Measurements from ENCODE around the gene IGSF9. TPM values are rescaled to one million over a fixed set of nuclear protein-coding genes. Genes with fewer than 3 reads are reported as not detected.

The IGSF9 gene
- total and polyA plus RNA-seq, 2 experiments from 2014 or later: 10.3 to 27.6 TPM

DNA sequence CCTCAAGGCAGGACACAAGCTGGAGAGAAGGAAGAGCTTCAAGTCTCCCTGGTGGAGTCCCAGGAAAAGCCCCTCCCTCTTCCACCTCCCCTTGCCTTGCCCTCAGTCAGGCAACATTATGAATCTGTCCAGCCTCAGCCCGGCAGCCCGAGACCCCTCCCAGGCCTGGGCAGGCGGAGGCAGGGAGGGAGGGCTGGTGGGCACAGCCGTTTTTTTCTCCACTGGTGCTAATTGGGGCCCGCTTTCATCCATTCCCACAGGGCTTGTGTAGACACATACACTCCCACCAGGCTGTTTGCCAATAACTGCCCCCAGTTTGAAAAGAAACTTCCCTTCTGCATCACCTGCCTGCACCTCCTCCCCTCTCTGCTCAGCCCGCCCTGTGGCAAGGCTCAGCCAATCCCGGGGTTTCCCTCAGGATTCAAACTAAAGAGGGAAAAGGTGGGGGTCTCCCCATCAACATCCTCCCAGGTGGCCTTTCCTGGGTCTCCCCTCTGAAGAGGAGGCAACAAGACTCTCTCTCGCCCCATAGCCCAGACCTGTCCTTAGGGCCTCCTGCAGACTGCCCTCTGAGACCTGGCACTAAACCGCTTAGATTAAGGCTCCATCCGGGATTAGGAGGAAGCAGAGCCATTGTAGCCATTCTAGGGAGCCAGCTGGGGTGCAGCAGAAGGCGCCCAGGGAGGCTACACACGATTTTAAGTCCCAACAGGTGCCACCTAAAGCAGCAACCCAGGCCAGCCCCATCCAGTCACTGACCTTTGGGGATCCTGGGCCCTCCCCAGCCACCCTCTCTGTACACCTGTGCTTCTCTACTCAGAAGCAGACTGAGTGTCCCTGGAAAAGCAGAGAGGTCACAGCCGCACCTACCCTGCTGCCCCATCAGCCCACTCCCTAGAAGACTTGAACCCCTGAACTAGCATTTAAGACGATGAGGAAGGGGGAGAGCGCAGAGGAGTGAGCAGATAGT is 3.5 kb downstream of the IGSF9 start:
- peaks cover 4% of the 10 kb centered on the region; the same call in 1 of the 2 replicates for H4K20me1 ChIP-seq (replicated peaks; ENCODE audit: insufficient read depth)
- Mint-ChIP-seq H3K27me3 (ENCODE audit: insufficient read depth, low read depth, poor library complexity) (peaks cover 17% of the 10 kb centered on the region), H3K27ac (peak overlapping the region; percentile 79), H3K9me3 (no peaks in the 10 kb centered on the region), H3K4me1 (peaks cover 55% of the 10 kb centered on the region), H3K36me3 (ENCODE audit: low read depth) (peaks cover 21% of the 10 kb centered on the region), H3K4me3 (peak overlapping the region; percentile 1; the same call in 1 of the 3 replicates)
- no peak for TF ChIP-seq JUNB (IDR thresholded peaks at IDR 0.05; ENCODE audit: unreplicated experiment)
- no peak for TF ChIP-seq ZNF114 (CRISPR knock-in tag; IDR thresholded peaks at IDR 0.05)
- TF ChIP-seq, protein P1, sequence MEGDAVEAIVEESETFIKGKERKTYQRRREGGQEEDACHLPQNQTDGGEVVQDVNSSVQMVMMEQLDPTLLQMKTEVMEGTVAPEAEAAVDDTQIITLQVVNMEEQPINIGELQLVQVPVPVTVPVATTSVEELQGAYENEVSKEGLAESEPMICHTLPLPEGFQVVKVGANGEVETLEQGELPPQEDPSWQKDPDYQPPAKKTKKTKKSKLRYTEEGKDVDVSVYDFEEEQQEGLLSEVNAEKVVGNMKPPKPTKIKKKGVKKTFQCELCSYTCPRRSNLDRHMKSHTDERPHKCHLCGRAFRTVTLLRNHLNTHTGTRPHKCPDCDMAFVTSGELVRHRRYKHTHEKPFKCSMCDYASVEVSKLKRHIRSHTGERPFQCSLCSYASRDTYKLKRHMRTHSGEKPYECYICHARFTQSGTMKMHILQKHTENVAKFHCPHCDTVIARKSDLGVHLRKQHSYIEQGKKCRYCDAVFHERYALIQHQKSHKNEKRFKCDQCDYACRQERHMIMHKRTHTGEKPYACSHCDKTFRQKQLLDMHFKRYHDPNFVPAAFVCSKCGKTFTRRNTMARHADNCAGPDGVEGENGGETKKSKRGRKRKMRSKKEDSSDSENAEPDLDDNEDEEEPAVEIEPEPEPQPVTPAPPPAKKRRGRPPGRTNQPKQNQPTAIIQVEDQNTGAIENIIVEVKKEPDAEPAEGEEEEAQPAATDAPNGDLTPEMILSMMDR (conservative IDR thresholded peaks at IDR 0.05; ENCODE audit: low read depth in 2 of 2): no peak
- peaks cover 6% of the 10 kb centered on the region for H3K9me2 ChIP-seq (ENCODE audit: insufficient read depth)
- peaks cover 17% of the 10 kb centered on the region; the same call in 1 of the 2 replicates for H3K79me2 ChIP-seq (replicated peaks; ENCODE audit: insufficient read depth)
- H3K4me3 ChIP-seq: no peak overlapping the region
- H3F3A ChIP-seq (replicated peaks; ENCODE audit: low read depth): no peaks in the 10 kb centered on the region
- H3K36me3 ChIP-seq (ENCODE audit: insufficient read depth): no peaks in the 10 kb centered on the region
- H3K4me1 ChIP-seq (ENCODE audit: insufficient read depth): peaks cover 34% of the 10 kb centered on the region
- no peak overlapping the region for H3K4me2 ChIP-seq
- H2AFZ ChIP-seq: no peak overlapping the region
- no peak for ATAC-seq
- H3K27me3 ChIP-seq (ENCODE audit: insufficient read depth): no peaks in the 10 kb centered on the region
- peak; percentile 35 for DNase-seq (ENCODE audit: low spot score)
- H3K27ac ChIP-seq (ENCODE audit: low read depth): no peak overlapping the region

DNA sequence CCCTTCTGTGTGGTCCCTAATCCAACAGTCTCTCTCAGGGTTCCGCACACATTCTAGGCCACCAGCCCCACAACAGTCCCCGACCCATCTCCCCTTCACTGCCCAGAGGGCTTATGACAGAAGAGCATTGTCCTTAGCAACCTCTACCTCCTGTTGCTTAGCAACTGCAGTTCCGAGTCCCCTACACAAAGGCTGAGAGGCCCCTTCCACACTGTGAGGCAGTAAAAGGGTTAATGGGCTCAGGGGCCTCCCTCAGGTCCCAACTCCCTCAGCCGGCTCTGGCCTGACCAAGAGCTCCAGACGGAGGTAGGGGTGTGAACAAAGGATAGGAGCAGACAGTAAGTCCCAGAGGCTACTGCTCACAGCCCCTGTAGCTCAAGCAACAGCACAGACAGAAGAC is 4.3 kb downstream of the IGSF9 start:
- no peaks in the 10 kb centered on the region for H3K27me3 ChIP-seq (ENCODE audit: insufficient read depth)
- no peak overlapping the region for H3K27ac ChIP-seq (ENCODE audit: low read depth)
- Mint-ChIP-seq H3K4me1 (peaks cover 54% of the 10 kb centered on the region), H3K4me3 (no peak overlapping the region), H3K27ac (peak overlapping the region; percentile 81), H3K9me3 (no peaks in the 10 kb centered on the region), H3K36me3 (ENCODE audit: low read depth) (peaks cover 23% of the 10 kb centered on the region), H3K27me3 (ENCODE audit: insufficient read depth, low read depth, poor library complexity) (peaks cover 20% of the 10 kb centered on the region)
- peak; percentile 30 for DNase-seq (ENCODE audit: low spot score)
- no peak overlapping the region for H3K4me3 ChIP-seq
- no peaks in the 10 kb centered on the region for H3F3A ChIP-seq (replicated peaks; ENCODE audit: low read depth)
- H3K4me1 ChIP-seq (ENCODE audit: insufficient read depth): peaks cover 32% of the 10 kb centered on the region
- no peak overlapping the region for H2AFZ ChIP-seq
- no peak for ATAC-seq
- peaks cover 4% of the 10 kb centered on the region; the same call in 1 of the 2 replicates for H4K20me1 ChIP-seq (replicated peaks; ENCODE audit: insufficient read depth)
- H3K36me3 ChIP-seq (ENCODE audit: insufficient read depth): no peaks in the 10 kb centered on the region
- no peak overlapping the region for H3K4me2 ChIP-seq
- no peaks in the 10 kb centered on the region for H3K9me2 ChIP-seq (ENCODE audit: insufficient read depth)
- H3K79me2 ChIP-seq (replicated peaks; ENCODE audit: insufficient read depth): peaks cover 17% of the 10 kb centered on the region; the same call in 1 of the 2 replicates
- TF ChIP-seq ZNF114 (CRISPR knock-in tag; IDR thresholded peaks at IDR 0.05): no peak
- TF ChIP-seq, protein P2, sequence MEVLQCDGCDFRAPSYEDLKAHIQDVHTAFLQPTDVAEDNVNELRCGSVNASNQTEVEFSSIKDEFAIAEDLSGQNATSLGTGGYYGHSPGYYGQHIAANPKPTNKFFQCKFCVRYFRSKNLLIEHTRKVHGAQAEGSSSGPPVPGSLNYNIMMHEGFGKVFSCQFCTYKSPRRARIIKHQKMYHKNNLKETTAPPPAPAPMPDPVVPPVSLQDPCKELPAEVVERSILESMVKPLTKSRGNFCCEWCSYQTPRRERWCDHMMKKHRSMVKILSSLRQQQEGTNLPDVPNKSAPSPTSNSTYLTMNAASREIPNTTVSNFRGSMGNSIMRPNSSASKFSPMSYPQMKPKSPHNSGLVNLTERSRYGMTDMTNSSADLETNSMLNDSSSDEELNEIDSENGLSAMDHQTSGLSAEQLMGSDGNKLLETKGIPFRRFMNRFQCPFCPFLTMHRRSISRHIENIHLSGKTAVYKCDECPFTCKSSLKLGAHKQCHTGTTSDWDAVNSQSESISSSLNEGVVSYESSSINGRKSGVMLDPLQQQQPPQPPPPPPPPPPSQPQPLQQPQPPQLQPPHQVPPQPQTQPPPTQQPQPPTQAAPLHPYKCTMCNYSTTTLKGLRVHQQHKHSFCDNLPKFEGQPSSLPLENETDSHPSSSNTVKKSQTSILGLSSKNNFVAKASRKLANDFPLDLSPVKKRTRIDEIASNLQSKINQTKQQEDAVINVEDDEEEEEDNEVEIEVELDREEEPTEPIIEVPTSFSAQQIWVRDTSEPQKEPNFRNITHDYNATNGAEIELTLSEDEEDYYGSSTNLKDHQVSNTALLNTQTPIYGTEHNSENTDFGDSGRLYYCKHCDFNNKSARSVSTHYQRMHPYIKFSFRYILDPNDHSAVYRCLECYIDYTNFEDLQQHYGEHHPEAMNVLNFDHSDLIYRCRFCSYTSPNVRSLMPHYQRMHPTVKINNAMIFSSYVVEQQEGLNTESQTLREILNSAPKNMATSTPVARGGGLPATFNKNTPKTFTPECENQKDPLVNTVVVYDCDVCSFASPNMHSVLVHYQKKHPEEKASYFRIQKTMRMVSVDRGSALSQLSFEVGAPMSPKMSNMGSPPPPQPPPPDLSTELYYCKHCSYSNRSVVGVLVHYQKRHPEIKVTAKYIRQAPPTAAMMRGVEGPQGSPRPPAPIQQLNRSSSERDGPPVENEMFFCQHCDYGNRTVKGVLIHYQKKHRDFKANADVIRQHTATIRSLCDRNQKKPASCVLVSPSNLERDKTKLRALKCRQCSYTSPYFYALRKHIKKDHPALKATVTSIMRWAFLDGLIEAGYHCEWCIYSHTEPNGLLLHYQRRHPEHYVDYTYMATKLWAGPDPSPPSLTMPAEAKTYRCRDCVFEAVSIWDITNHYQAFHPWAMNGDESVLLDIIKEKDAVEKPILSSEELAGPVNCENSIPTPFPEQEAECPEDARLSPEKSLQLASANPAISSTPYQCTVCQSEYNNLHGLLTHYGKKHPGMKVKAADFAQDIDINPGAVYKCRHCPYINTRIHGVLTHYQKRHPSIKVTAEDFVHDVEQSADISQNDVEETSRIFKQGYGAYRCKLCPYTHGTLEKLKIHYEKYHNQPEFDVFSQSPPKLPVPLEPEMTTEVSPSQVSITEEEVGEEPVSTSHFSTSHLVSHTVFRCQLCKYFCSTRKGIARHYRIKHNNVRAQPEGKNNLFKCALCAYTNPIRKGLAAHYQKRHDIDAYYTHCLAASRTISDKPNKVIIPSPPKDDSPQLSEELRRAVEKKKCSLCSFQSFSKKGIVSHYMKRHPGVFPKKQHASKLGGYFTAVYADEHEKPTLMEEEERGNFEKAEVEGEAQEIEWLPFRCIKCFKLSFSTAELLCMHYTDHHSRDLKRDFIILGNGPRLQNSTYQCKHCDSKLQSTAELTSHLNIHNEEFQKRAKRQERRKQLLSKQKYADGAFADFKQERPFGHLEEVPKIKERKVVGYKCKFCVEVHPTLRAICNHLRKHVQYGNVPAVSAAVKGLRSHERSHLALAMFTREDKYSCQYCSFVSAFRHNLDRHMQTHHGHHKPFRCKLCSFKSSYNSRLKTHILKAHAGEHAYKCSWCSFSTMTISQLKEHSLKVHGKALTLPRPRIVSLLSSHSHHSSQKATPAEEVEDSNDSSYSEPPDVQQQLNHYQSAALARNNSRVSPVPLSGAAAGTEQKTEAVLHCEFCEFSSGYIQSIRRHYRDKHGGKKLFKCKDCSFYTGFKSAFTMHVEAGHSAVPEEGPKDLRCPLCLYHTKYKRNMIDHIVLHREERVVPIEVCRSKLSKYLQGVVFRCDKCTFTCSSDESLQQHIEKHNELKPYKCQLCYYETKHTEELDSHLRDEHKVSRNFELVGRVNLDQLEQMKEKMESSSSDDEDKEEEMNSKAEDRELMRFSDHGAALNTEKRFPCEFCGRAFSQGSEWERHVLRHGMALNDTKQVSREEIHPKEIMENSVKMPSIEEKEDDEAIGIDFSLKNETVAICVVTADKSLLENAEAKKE (CRISPR knock-in tag; IDR thresholded peaks at IDR 0.05): no peak
- TF ChIP-seq ZNF331 (CRISPR knock-in tag; IDR thresholded peaks at IDR 0.05; ENCODE audit: low read depth): no peak
- no peak for TF ChIP-seq NANOG (IDR thresholded peaks at IDR 0.05; ENCODE audit: borderline replicate concordance)
- TF ChIP-seq EZH2 (IDR thresholded peaks at IDR 0.05; ENCODE audit: low read depth, unreplicated experiment): no peak
- TF ChIP-seq, protein P1 (conservative IDR thresholded peaks at IDR 0.05; ENCODE audit: low read depth in 2 of 2): no peak
- TF ChIP-seq EZH2phosphoT487 (IDR thresholded peaks at IDR 0.05; ENCODE audit: unreplicated experiment): no peak
